GM23338 (cell line): ENCODE measurements around the gene PLIN4. TPM values are rescaled to one million over a fixed set of nuclear protein-coding genes. Genes with fewer than 3 reads are reported as not detected.

Source experiments
- ATAC-seq: fragments of 200-7000 bp; cut with Tn5 transposase; 3 replicates; pipeline ENCODE4 v1.9.1; 2020
- DNase-seq: peaks from one replicate; pipeline ENCODE4 v3.0.0-alpha.2; 2015; ENCODE audit warnings: low spot score
- H2AFZ ChIP-seq: fragments of 200-600 bp; sonication (generic); 2 replicates; pipeline ENCODE4 v1.8.0; 2016; ENCODE audit warnings: antibody characterized with exemption, mild to moderate bottlenecking, moderate library complexity
- H3F3A ChIP-seq: fragments of 200-600 bp; sonication (generic); replicated peaks from 2 replicates; pipeline ENCODE4 v1.8.0; 2017; ENCODE audit warnings: antibody characterized with exemption, mixed run types, low read depth
- H3K27ac ChIP-seq: fragments of 200-600 bp; sonication (generic); 2 replicates; pipeline ENCODE4 v1.6.1; 2016; ENCODE audit warnings: low read depth
- H3K27me3 ChIP-seq: fragments of 200-600 bp; sonication (generic); 2 replicates; pipeline ENCODE4 v1.8.0; 2016; ENCODE audit warnings: mild to moderate bottlenecking, mixed run types, moderate library complexity; ENCODE audit not compliant: insufficient read depth
- H3K36me3 ChIP-seq: fragments of 200-600 bp; sonication (generic); 2 replicates; pipeline ENCODE4 v1.8.0; 2016; ENCODE audit warnings: mild to moderate bottlenecking; ENCODE audit not compliant: insufficient read depth
- H3K4me1 ChIP-seq: fragments of 200-600 bp; sonication (generic); 2 replicates; pipeline ENCODE4 v1.8.0; 2016; ENCODE audit warnings: mild to moderate bottlenecking, moderate library complexity; ENCODE audit not compliant: insufficient read depth
- H3K4me2 ChIP-seq: fragments of 200-600 bp; sonication (generic); 2 replicates; pipeline ENCODE4 v1.7.1; 2017; ENCODE audit warnings: mixed run types
- H3K4me3 ChIP-seq: fragments of 200-600 bp; sonication (generic); 2 replicates; pipeline ENCODE4 v1.6.1; 2016; ENCODE audit warnings: mixed run types
- H3K79me2 ChIP-seq: fragments of 200-600 bp; sonication (generic); replicated peaks from 2 replicates; pipeline ENCODE4 v1.8.0; 2017; ENCODE audit warnings: mild to moderate bottlenecking; ENCODE audit not compliant: insufficient read depth
- H3K9me2 ChIP-seq: fragments of 200-600 bp; sonication (generic); 2 replicates; pipeline ENCODE4 v1.8.0; 2017; ENCODE audit not compliant: insufficient read depth
- H4K20me1 ChIP-seq: fragments of 200-600 bp; sonication (generic); replicated peaks from 2 replicates; pipeline ENCODE4 v1.8.0; 2017; ENCODE audit warnings: mild to moderate bottlenecking; ENCODE audit not compliant: insufficient read depth
- H3K27ac Mint-ChIP-seq: 2 replicates; pipeline ENCODE4 v1.8.0; 2020; ENCODE audit warnings: inconsistent platforms, mild to moderate bottlenecking, moderate library complexity, mixed read lengths
- H3K27me3 Mint-ChIP-seq: 3 replicates; pipeline ENCODE4 v1.8.0; 2022; ENCODE audit warnings: low read depth, mild to moderate bottlenecking, moderate library complexity, mixed read lengths, inconsistent platforms; ENCODE audit not compliant: insufficient read depth, poor library complexity
- H3K36me3 Mint-ChIP-seq: 3 replicates; pipeline ENCODE4 v1.8.0; 2021; ENCODE audit warnings: low read depth, mild to moderate bottlenecking, inconsistent platforms, moderate library complexity, mixed read lengths
- H3K4me1 Mint-ChIP-seq: 3 replicates; pipeline ENCODE4 v1.8.0; 2020; ENCODE audit warnings: mild to moderate bottlenecking, inconsistent platforms, mixed read lengths
- H3K4me3 Mint-ChIP-seq: 3 replicates; pipeline ENCODE4 v1.8.0; 2021; ENCODE audit warnings: moderate library complexity, mild to moderate bottlenecking, inconsistent platforms, mixed read lengths
- H3K9me3 Mint-ChIP-seq: 3 replicates; pipeline ENCODE4 v1.8.0; 2020; ENCODE audit warnings: moderate library complexity, mild to moderate bottlenecking, inconsistent platforms, mixed read lengths
- CREB1 ChIP-seq: fragments of 250-450 bp; sonication (Bioruptor Pico); IDR thresholded peaks from 2 replicates; pipeline ENCODE4 v1.5.0; 2020; ENCODE audit warnings: low read depth, mild to moderate bottlenecking, moderate library complexity
- CTCF ChIP-seq, 2 experiments: fragments of 200-600 bp in 1 of 2; sonication (generic) in 1 of 2; conservative IDR thresholded peaks; 2 replicates each; pipeline versions ENCODE4 v1.5.1 to v1.6.1; 2016 to 2017; ENCODE audit warnings: antibody characterized with exemption in 2 of 2, low read depth in 2 of 2, mild to moderate bottlenecking in 2 of 2, moderate library complexity in 1 of 2
- ETS1 ChIP-seq: IDR thresholded peaks from 2 replicates; pipeline ENCODE4 v1.6.1; 2016; ENCODE audit warnings: antibody characterized with exemption
- JUNB ChIP-seq: IDR thresholded peaks from one replicate; pipeline ENCODE4 v1.6.1; 2016; ENCODE audit warnings: antibody characterized with exemption; ENCODE audit not compliant: unreplicated experiment
- POLR2AphosphoS5 ChIP-seq: IDR thresholded peaks from 2 replicates; pipeline ENCODE4 v1.6.1; 2016; ENCODE audit warnings: antibody characterized with exemption, low read depth
- REST ChIP-seq: IDR thresholded peaks from one replicate; pipeline ENCODE4 v1.6.1; 2018; ENCODE audit warnings: antibody characterized with exemption; ENCODE audit not compliant: unreplicated experiment
- STAT1 ChIP-seq: IDR thresholded peaks from one replicate; pipeline ENCODE4 v1.6.1; 2016; ENCODE audit warnings: antibody characterized with exemption; ENCODE audit not compliant: unreplicated experiment
- ZNF114 ChIP-seq: fragments of 250-450 bp; sonication (Bioruptor Pico); IDR thresholded peaks from 2 replicates; pipeline ENCODE4 v1.5.0; 2020; ENCODE audit warnings: mild to moderate bottlenecking, moderate library complexity
- ZNF331 ChIP-seq: fragments of 250-450 bp; sonication (Bioruptor Pico); IDR thresholded peaks from 2 replicates; pipeline ENCODE4 v1.5.0; 2020; ENCODE audit warnings: low read depth, mild to moderate bottlenecking, moderate library complexity
- ZNF462 ChIP-seq: fragments of 250-450 bp; sonication (Bioruptor Pico); IDR thresholded peaks from 2 replicates; pipeline ENCODE4 v1.5.0; 2020; ENCODE audit warnings: mild to moderate bottlenecking, moderate library complexity
- polyA plus RNA-seq: library from polyadenylated mRNA; unstranded; fragments of >200 nt; fragmentation: Nextera tagmentation; extraction: Ambion mirVana; gene quantifications from 2 replicates; pipeline ENCODE4 v1.2.1, GENCODE V29; 2016
- total RNA-seq: library from RNA; depleted of rRNA; stranded (reverse); fragments of >200 nt; shearing (Covaris generic); gene quantifications from 2 replicates; pipeline ENCODE4 v1.2.3, GENCODE V29; 2014

The PLIN4 gene
- total and polyA plus RNA-seq, 2 experiments from 2014 or later: 0.19 to 0.59 TPM

GRCh38 chr19:4521888-4522242 is 3.6 kb upstream of the PLIN4 start (continued):
- TF ChIP-seq ETS1: no peak

- peaks cover 27% of the 10 kb centered on the region for H3K27me3 Mint-ChIP-seq
- H3K4me3 Mint-ChIP-seq: no peak overlapping the region
- H3K9me2 ChIP-seq: no peaks in the 10 kb centered on the region
- H3K4me2 ChIP-seq: no peak overlapping the region
- no peaks in the 10 kb centered on the region for H3K79me2 ChIP-seq
- DNase-seq: no peak
- H4K20me1 ChIP-seq: no peaks in the 10 kb centered on the region; the same call in 1 of the 2 replicates
- no peaks in the 10 kb centered on the region for H3F3A ChIP-seq
- ATAC-seq: no peak
- no peak overlapping the region for H3K27ac Mint-ChIP-seq
- H3K9me3 Mint-ChIP-seq: peaks cover 3% of the 10 kb centered on the region; the same call in 2 of the 3 replicates
- H2AFZ ChIP-seq: no peak overlapping the region
- H3K36me3 ChIP-seq: no peaks in the 10 kb centered on the region
- peaks cover 4% of the 10 kb centered on the region for H3K4me1 Mint-ChIP-seq
- peaks cover 2% of the 10 kb centered on the region; the same call in 1 of the 3 replicates for H3K36me3 Mint-ChIP-seq
- H3K27me3 ChIP-seq: peaks cover 6% of the 10 kb centered on the region; the same call in 1 of the 2 replicates
- H3K27ac ChIP-seq: no peak overlapping the region
- H3K4me1 ChIP-seq: no peaks in the 10 kb centered on the region
- H3K4me3 ChIP-seq: no peak overlapping the region
- no peak for TF ChIP-seq STAT1
- no peak for TF ChIP-seq ZNF114
- TF ChIP-seq CREB1 (CRISPR knock-in tag): no peak
- TF ChIP-seq POLR2AphosphoS5: no peak
- TF ChIP-seq ZNF462 (CRISPR knock-in tag): no peak
- no peak for TF ChIP-seq ZNF331
- TF ChIP-seq REST: no peak
- no peak for TF ChIP-seq CTCF (conservative IDR thresholded peaks at IDR 0.05; ENCODE audit: low read depth in 2 of 2)
- TF ChIP-seq ETS1: no peak
- no peak for TF ChIP-seq JUNB
Observed at GRCh38 chr19:4521170-4521887, 3.0 kb upstream of the PLIN4 start.
